SK-MEL-5 (cell line): Measurements from ENCODE around the gene CARM1. TPM values are rescaled to one million over a fixed set of nuclear protein-coding genes. Genes with fewer than 3 reads are reported as not detected.
A peak's percentile ranks its signal among the peaks of the same experiment; 100 is the strongest.
"Not testable (repeated sequence)": the region's sequence is repeated elsewhere in the genome, so short reads cannot be mapped to it uniquely, and the experiment has no call there.

Experiments
- DNase-seq: peaks from one replicate; pipeline ENCODE4 v3.0.0-alpha.2; 2016; ENCODE audit warnings: low read depth, low spot score
- in situ Hi-C: cut with HindIII; loops from 2 replicates; pipeline ENCODE4 v1.10.0; 2016; ENCODE audit warnings: low sequenced_read_pairs, high pct_unique_total_duplicates, low pct_unique_long_range_greater_than_20kb
- total RNA-seq: library from RNA; depleted of rRNA; stranded (reverse); fragments of >200 nt; shearing (Covaris generic); gene quantifications from 2 replicates; pipeline ENCODE4 v1.2.3, GENCODE V29; 2014

CARM1 gene
- total RNA-seq, 1 experiment from 2014 or later = 18.6 TPM

DNA sequence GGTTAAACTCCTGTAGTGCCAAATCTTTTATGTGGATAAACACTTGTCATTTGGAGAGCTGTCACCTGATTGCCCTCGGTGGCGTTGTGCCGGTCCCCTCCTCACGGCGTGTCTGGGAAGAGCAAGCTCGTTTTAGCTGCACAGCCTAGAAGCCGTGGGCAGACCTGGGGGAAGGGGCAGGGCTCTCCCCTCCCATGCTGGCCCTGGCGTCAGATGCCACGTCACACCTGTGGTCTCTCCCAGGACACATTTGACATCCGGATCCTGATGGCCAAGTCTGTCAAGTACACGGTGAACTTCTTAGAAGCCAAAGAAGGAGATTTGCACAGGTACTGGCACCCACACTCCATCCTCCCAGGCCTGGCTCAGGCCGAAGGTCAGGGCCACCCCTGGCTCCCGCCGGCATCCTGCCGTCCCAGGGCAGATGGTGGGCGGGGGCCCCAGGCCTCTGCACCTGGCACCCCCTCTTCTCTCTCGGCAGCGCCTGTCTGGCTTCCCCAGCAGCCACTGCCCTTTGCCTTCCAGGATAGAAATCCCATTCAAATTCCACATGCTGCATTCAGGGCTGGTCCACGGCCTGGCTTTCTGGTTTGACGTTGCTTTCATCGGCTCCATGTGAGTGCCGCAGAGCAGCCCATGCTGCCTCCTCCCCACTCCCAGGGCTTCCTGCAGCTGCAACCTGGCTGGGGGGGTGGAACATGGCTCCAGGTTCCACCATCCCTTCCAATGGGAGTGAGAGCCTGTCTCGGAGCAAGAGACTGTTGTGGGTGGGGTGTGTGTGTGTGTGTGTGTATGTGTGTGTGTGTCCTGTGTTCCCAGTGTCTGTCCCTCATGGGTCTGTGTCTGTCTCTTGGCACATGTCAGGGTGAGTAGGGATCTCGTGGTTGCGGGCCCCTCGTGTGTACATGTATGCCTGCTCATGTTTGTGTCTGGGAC lies 48.3 kb downstream of the CARM1 start:
- in situ Hi-C loops = no loop called here
- DNase-seq = no peak

DNA sequence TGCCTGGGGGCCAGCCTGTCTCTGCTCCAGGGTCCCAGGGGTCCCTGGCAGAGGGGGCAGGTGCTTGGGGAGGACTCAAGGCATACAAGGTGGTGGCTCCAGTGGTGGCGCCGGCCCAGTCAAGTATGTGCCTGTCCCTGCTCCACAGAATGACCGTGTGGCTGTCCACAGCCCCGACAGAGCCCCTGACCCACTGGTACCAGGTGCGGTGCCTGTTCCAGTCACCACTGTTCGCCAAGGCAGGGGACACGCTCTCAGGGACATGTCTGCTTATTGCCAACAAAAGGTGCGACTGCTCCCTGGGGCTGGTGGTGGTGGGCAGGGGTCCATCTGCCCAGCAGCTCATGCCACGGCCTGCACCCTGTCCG lies 48.9 kb downstream of the CARM1 start:
- in situ Hi-C loops = no loop called here

DNA sequence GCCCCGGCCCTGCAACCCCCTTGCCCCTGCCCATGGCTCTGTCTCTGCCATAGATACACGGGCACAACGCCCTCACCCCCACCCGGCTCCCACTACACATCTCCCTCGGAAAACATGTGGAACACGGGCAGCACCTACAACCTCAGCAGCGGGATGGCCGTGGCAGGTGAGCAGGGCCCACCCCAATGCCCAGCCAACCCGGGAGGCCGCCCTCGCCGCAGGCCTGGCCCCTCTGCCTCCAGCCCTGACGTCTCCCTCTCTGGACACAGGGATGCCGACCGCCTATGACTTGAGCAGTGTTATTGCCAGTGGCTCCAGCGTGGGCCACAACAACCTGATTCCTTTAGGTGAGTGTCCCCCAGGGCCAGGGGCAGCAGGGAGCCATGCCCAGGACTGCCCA lies 49.4 kb downstream of the CARM1 start:
- no peak for DNase-seq
- in situ Hi-C loops = no loop called here

More for the DNA sequence above, 48.9 kb downstream of the CARM1 start:
- no peak for DNase-seq

DNA sequence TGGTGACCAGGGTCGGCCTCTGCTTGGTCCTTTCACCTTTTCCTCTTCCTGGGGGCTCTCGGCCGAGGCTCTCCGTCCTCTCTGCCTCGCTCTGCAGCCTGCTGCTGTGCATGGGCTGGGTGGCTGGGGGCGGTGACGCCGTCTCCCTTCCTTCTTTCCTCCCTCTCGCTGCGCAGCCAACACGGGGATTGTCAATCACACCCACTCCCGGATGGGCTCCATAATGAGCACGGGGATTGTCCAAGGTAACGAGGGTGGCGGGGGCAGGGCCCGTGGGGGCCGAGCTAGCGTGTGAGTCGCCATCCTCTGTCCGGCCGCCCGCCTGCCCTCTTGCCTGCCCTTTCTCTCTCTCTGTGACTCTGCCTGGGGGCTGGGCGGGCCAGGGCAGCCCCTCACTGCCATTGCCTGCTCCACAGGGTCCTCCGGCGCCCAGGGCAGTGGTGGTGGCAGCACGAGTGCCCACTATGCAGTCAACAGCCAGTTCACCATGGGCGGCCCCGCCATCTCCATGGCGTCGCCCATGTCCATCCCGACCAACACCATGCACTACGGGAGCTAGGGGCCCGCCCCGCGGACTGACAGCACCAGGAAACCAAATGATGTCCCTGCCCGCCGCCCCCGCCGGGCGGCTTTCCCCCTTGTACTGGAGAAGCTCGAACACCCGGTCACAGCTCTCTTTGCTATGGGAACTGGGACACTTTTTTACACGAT lies 50.0 kb downstream of the CARM1 start:
- no peak for DNase-seq
- in situ Hi-C loops = no loop called here

DNA sequence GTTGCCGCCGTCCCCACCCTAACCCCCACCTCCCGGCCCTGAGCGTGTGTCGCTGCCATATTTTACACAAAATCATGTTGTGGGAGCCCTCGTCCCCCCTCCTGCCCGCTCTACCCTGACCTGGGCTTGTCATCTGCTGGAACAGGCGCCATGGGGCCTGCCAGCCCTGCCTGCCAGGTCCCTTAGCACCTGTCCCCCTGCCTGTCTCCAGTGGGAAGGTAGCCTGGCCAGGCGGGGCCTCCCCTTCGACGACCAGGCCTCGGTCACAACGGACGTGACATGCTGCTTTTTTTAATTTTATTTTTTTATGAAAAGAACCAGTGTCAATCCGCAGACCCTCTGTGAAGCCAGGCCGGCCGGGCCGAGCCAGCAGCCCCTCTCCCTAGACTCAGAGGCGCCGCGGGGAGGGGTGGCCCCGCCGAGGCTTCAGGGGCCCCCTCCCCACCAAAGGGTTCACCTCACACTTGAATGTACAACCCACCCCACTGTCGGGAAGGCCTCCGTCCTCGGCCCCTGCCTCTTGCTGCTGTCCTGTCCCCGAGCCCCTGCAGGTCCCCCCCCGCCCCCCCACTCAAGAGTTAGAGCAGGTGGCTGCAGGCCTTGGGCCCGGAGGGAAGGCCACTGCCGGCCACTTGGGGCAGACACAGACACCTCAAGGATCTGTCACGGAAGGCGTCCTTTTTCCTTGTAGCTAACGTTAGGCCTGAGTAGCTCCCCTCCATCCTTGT lies 50.7 kb downstream of the CARM1 start:
- DNase-seq = no peak
- in situ Hi-C loops = no loop called here

- in situ Hi-C loops = no loop called here
- no peak for DNase-seq
These were observed 51.3 kb downstream of the CARM1 start for GRCh38 chr19:10922638-10923014.

- in situ Hi-C loops = no loop called here
- no peak for DNase-seq
These were observed 52.1 kb downstream of the CARM1 start for GRCh38 chr19:10923260-10924112.

DNA sequence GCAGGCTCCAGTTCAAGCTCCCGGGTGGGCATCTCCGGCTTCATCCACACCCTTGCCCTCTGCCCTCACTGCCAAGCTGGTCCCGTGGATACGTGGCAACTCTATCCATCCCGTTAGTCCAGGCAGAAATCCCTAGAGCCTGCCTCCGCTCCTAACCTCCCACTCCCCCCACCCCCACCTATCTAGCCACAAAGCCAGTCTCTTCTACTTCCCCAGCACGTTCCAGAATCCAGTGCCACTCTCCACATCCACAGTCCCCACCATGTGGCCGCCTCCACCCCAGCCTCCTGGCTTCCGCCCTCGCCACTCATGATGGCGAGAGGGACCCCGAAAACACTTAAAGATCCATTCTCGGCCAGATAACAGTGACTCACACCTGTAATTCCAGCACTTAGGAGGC lies 53.2 kb downstream of the CARM1 start:
- in situ Hi-C loops = no loop called here
- no peak for DNase-seq

DNA sequence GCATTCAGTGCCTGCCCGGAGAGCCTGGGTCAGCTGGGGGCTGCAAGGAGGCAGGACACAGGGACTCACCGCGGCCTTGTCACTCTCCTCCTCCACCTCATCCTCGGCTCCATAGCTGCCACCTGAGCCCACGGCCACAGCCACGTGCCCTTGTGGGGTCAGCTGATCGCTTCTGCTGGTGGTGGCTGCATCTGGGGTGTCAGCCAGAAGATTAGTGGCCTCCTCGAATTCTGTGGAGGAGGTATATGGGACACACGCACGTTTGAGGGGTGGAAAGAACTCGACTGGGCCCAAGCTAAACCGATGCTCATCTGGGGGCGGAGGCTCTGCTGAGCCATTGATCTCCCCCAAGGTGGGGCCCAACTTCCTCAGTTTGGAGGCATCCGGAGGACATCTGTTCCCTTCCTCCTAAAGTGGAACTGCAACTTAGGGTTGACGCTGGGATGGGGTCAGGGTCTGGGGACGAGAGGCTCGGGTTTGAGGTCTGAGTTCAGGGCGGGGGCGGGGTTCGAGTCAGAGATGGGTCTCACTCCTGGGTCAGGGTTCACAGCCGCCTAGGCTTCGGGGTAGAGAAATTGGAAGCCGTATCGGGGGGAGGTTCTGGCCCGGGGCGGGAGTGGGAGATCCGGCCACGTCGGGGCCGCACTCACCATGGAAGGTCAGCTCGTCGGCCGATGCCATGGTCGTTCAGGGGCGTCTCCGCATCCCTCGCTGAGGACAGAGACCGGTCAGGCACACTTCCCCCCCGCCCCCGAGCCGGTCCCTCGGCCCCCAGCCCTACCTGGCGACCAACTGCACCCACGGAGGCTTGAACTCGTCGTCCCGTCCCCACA lies 56.6 kb downstream of the CARM1 start:
- no peak for DNase-seq
- in situ Hi-C loops = no loop called here

DNA sequence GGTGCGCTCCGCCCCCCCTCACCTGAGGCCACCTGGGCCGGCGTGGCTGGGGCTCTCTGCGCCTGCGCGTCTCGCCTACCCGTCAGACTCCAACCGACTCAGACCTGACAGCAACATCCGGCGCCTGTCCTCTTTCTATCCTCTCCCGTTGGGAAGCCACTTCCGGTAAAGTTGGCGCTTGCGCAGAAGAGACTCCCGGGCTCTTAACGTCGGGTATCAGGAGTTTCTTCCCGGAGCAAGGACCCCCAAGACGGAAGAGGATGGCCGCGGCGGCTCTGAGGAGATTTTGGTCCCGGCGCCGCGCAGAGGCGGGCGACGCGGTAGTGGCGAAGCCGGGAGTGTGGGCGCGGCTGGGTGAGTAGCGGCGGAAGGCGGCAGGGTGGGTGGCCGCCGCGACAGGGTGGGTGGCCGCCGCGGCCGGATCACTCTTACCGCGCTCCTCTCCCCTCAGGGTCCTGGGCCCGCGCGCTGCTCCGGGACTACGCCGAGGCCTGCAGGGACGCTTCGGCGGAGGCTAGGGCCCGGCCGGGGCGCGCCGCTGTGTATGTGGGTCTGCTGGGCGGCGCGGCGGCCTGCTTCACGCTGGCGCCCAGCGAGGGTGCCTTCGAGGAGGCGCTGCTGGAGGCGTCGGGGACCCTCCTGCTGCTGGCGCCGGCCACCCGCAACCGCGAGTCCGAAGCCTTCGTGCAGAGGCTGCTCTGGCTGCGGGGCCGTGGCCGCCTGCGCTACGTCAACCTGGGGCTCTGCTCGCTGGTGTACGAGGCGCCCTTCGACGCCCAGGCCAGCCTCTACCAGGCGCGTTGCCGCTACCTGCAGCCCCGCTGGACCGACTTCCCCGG lies 57.4 kb downstream of the CARM1 start, which contains the start of the genes TIMM29 and YIPF2:
TSS of gene TIMM29 (plus strand) at position 249 of the 839 bp plus-strand sequence. CDS start at position 261, 12 bp downstream.
TSS of gene YIPF2 (minus strand) at position 77 of the 839 bp plus-strand sequence. CDS start 229 bp downstream, outside the sequence.
- in situ Hi-C loops = no loop called here

DNA sequence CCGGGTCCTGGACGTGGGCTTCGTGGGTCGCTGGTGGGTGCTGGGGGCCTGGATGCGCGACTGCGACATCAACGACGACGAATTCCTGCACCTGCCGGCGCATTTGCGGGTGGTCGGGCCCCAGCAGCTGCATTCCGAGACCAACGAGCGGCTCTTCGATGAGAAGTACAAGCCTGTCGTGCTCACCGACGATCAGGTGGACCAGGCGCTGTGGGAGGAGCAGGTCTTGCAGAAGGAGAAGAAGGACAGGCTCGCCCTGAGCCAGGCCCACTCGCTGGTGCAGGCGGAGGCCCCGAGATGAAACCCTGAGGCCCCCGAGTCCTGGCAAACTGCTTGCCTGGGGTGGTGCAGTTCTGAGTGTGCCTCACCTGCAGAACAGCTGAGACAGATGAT lies 58.0 kb downstream of the CARM1 start:
- in situ Hi-C loops = no loop called here
- no peak for DNase-seq

More for the DNA sequence above, 57.4 kb downstream of the CARM1 start, which contains the start of the genes TIMM29 and YIPF2:
- peak; percentile 98 for DNase-seq

DNA sequence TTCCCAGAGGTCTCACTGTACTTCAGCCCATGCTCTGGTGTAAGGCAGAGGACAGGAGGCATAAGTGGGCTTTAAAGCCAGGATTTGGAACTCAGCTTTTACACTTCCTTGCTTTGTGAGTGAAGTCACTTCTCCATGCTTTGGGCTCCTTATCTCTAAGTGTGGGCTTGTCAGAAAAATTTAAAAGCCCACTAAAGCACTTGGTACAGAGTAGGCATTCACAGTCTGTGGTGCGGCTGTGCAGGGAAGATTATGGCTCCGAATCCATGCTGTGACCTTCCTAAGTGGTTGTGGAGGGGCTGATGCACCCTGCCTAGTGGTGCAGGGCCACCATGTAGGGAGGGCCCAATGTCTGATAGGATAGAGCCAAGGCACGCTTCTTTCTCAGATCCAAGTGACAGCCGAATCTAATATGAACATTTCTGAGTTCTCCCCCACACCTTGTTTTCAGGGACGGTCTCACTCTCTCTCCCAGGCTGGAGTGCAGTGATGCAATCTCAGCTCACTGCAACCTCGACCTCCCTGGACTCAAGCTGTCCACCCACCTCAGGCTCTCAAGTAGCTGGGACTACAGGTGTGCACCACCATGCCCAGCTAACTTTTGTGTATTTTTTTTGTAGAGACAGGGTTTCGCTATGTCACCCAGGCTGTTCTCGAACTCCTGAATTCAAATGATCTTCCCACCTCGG lies 64.2 kb downstream of the CARM1 start:
- no peak for DNase-seq
- in situ Hi-C loops = no loop called here

DNA sequence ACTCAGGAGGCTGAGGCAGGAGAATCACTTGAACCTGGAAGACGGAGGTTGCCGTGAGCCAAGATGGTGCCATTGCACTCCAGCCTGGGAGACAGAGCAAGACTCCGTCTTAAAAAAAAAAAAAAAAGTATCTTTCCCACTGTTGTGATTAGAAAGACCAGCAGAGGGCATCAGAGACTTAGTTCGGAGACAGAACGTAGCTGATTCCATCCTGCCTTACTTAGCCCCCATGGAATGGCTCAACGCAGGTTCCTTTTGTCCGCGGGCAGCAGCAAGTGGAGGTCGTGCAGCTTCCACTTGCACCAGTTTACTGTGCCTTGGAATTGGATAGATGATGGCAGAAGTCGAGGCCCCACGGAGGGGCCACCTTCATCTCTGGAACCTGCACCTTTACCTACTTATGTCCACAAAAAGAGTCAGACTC lies 65.3 kb downstream of the CARM1 start:
- peak; percentile 82 for DNase-seq
- in situ Hi-C loops = no loop called here

GRCh38 chr19:10941649-10942048 lies 70.3 kb downstream of the CARM1 start:
- in situ Hi-C loops = not testable (repeated sequence)

DNA sequence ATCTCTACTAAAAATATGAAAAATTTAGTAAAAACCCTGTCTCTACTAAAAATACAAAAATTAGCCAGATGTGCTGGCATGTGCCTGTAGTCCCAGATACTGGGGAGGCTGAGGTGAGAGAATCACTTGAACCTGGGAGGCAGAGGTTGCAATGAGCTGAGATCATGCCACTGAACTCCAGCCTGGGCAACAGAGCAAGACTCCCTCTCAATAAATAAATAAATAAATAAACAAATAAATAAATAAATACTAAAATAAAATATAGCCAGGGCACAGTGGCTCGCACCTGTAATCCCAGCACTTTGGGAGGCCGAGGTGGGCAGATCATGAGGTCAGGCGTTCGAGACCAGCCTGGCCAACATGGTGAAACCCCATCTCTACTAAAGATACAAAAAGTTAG lies 72.1 kb downstream of the CARM1 start:
- DNase-seq, in situ Hi-C loops: not testable (repeated sequence)

More at GRCh38 chr19:10941649-10942048, 70.3 kb downstream of the CARM1 start:
- not testable (repeated sequence) for DNase-seq
